ENCODE data around the gene DERA.

- TF ChIP-seq POLR2A (IDR thresholded peaks at IDR 0.05) (no peak), CTCF (IDR thresholded peaks at IDR 0.05) (no peak)
Observed at GRCh38 chr12:15997910-15998309, 86.8 kb downstream of the DERA start.

Measured in vagina (tissue), 2 donors.